Breast epithelium (tissue), 3 donors: ENCODE results near the gene MTCH2.

Experiments
- POLR2A ChIP-seq: fragments of 450-650 bp; IDR thresholded peaks from one replicate; pipeline ENCODE4 v1.6.1; 2016; ENCODE audit warnings: antibody characterized with exemption, mild to moderate bottlenecking, moderate library complexity
- TF ChIP-seq, protein P1 (sequence below), 3 donors: fragments of 450-650 bp; IDR thresholded peaks; one replicate each; pipeline ENCODE4 v1.5.1; 2016 to 2017; ENCODE audit warnings: antibody characterized with exemption in 3 of 3, mild to moderate bottlenecking in 3 of 3, moderate library complexity in 3 of 3

- TF ChIP-seq POLR2A = no peak
- TF ChIP-seq, protein P1, sequence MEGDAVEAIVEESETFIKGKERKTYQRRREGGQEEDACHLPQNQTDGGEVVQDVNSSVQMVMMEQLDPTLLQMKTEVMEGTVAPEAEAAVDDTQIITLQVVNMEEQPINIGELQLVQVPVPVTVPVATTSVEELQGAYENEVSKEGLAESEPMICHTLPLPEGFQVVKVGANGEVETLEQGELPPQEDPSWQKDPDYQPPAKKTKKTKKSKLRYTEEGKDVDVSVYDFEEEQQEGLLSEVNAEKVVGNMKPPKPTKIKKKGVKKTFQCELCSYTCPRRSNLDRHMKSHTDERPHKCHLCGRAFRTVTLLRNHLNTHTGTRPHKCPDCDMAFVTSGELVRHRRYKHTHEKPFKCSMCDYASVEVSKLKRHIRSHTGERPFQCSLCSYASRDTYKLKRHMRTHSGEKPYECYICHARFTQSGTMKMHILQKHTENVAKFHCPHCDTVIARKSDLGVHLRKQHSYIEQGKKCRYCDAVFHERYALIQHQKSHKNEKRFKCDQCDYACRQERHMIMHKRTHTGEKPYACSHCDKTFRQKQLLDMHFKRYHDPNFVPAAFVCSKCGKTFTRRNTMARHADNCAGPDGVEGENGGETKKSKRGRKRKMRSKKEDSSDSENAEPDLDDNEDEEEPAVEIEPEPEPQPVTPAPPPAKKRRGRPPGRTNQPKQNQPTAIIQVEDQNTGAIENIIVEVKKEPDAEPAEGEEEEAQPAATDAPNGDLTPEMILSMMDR (IDR thresholded peaks at IDR 0.05) = no peak
Measured at GRCh38 chr11:47595029-47595428, 47.3 kb downstream of the MTCH2 start.
